ENCODE measurements around the gene PDPK1.
"Not testable (repeated sequence)": the region's sequence is repeated elsewhere in the genome, so short reads cannot be mapped to it uniquely, and the experiment has no call there.

PDPK1 gene

GRCh38 chr16:2523801-2524231 is 14.0 kb upstream of the PDPK1 start:
- no peak for DNase-seq (ENCODE audit: low spot score)

- DNase-seq (ENCODE audit: low spot score): no peak
These were observed 13.4 kb upstream of the PDPK1 start for GRCh38 chr16:2524339-2524938.

DNA sequence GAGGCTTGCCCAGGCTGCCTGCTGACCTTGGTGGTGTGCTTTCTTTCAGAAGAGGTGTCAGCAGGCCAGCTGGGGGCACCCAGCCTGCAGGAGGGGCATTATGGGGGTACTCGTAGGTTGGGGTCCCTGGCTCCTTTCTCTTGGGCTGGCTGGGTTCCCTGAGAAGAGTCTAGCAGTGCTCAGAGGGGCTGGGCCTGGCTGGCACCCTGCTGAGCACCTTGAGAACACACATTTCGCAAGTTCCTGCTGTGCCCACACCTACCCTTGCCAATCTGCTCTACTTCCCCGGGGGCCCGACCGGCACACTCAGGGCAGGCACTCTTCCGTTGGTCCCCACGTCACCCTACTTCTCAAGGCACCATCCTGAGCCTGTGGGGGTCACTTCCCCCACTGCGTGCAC is 11.7 kb upstream of the PDPK1 start:
- DNase-seq (ENCODE audit: low spot score): no peak

DNA sequence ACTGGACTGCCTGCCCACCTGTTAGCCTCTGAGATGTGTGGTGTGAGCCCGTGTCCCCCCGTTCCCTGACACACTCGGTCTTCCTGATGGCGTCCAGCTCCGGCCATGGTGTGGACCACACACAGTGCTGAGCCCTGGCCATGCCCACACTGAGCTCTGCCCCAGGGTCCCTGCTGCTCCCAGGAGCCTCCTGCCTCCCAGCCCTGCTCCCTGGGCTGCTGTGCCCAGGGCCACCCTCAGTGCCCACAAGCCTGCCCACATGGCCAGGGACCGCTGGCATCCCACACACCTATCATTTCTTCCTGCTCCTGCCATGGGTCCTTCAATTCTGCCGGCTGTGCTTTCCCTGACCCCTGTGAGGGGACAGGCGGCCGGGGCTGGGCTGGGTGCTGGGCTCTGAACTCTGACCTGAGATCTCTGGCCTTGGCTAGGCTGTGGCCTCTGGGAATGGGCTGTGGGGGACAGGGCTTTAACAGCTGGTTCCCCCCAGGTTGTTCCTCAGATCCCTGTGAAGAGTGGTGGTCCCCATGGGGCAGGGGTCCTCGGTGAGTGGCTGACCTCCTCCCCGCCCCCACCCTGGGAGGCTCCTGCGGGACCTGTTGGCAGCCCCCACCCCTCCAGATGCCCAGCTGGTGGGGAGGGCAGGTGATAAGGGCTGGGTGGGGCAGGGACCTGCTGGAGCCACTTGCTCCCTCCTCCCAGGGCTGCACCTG is 10.6 kb upstream of the PDPK1 start:
- no peak for DNase-seq (ENCODE audit: low spot score)

DNA sequence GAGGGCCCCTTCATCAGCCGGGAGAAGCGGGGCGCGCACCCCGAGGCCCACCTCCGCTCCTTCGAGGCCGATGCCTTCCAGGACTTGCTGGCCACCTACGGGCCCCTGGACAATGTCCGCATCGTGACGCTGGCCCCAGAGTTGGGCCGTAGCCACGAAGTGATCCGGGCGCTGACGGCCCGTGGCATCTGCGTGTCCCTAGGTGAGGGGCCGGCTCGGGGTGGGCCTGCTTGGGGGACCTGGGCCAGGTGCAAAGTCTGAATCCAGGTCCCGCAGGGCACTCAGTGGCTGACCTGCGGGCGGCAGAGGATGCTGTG is 10.1 kb upstream of the PDPK1 start:
- no peak for DNase-seq (ENCODE audit: low spot score)

DNA sequence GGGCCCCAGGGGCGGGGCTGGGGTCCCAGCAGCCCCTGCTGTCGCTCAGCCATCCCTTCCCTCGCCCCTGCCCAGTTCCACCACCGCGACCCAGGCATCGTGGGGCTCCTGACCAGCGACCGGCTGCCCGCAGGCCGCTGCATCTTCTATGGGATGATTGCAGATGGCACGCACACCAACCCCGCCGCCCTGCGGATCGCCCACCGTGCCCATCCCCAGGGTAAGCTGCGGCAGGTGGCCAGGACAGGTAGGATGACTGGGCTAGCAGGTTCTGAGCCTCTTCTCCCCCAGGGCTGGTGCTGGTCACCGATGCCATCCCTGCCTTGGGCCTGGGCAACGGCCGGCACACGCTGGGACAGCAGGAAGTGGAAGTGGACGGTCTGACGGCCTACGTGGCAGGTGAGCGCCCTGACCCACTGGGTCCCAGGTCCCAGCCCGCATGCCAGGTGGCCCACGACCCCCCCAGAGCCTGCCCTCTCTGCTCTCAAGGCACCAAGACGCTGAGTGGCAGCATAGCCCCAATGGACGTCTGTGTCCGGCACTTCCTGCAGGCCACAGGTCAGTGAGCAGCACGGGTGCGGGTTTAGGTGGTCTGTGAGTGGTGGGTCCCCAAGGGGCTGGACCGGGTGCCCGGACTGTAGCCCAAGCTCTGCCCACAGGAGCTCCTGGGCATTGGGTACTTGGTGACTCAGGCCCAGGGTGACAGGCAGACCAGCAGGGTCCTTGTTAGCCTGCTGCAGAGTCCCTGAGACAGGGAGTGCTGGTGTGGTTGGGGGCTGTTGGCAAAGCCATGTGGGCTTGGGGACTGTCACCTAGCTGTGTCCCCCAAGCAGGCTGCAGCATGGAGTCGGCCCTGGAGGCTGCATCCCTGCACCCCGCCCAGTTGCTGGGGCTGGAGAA is 9.4 kb upstream of the PDPK1 start:
- DNase-seq (ENCODE audit: low spot score): no peak

- DNase-seq (ENCODE audit: low spot score): no peak
These were observed 8.5 kb upstream of the PDPK1 start for GRCh38 chr16:2529061-2529931.

DNA sequence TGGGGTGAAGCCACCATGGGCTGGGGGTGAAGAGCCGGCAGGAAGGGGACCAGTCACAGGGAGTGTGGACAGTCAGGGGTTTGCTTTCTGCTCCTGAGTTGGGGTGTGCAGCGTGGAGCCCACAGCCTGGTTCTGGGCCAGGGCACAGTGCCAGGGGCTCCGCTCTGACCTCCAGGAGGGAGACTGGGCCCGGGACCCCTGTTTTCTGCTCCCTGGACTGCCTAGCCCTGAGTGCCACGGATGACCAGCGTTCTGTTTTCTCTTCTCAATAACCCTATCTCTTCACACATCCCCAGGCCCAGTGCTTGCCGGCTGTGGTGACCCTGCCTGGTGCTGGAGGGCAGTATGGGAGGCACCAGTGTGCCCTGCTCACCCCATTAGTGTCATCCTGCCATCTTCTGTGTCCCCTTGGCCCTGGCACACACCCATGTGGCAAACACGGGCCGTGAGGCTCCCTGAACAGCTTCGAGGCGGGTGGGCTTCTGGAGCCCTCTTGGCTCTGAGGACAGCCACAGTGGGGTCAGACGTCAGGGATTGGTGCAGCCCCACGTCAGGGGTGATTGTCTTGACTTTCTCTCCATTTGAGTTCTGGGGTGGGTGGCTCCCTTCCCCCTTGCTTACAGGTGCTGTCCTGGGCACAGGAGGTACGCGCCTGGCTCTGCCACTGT is 7.7 kb upstream of the PDPK1 start:
- DNase-seq (ENCODE audit: low spot score): no peak

GRCh38 chr16:2530629-2531318 is 7.0 kb upstream of the PDPK1 start:
- DNase-seq (ENCODE audit: low spot score): no peak

GRCh38 chr16:2531371-2531695 is 6.5 kb upstream of the PDPK1 start, which contains the start of gene CEMP1:
CEMP1 (minus strand) TSS chr16:2531408; CDS start chr16:2531073, 335 bp downstream.
- no peak for DNase-seq (ENCODE audit: low spot score)

DNA sequence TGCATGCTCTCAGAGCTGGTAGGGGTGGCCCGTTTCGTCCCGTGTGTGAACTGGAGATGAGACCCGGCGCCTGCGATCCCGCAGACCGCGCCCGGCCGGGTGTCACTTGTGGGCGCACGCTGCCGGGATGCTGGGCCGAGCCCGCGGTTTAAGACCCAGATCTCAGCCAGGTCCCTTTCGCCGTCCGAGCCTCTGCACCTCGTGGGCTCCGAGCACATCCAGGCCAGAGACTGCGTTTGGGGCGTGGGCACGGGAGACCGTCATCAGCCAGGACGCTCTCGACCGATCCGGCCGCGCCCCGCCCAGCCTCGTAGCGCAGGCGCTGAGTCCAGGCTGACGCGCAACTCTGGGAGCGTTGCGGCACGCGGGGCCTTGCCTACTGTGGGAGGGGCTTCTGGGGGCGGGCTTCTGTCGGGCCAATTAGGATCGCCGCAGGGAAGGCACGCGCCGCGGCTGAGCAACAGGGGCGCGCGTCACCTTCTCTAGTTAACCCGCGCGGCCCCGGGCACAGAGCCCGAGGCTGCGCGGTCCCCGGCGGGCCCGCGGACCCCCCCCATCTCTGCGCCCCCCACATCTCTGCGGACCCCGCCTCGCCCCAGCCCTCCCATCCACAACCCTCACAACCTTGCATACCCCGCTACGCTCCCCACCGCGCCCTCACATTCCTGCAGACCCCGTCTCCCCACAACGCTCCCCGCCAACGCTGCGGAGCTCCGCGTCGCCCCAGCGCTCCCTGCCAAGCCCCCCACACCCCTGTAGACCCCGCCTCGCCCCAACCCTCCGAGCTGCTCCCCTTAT is 5.9 kb upstream of the PDPK1 start:
- DNase-seq (ENCODE audit: low spot score): peak; percentile 95

DNA sequence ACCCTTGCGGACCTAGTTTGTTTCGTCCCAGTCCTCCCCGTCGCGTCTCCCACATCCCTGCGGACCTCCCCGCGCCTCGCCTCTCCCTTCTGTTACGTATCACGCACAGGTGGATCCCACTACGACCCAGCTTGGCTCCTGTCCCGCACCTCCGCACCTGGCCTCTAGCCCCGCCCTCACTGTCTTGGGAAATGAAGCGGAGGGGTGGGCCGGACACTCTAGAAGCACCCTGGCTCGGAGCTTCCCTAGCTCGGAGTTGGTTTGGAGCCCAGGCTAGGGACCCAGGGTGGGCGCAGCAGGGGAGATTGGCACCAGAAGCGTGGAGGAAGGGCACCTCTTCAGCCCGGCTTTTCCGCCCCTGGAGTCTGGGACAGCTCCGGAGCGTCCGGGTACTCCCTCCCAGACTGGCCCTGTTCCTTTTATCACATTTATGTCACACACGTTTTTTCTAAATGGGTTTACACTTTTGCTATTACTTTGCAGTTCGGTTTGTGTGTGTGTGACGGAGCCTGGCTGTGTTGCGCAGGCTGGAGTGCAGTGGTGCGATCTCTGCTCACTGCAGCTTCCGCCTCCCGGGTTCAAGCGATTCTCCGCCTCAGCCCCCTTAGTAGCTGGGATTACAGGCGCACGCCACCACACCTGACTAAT is 5.2 kb upstream of the PDPK1 start:
- DNase-seq (ENCODE audit: low spot score): no peak

DNA sequence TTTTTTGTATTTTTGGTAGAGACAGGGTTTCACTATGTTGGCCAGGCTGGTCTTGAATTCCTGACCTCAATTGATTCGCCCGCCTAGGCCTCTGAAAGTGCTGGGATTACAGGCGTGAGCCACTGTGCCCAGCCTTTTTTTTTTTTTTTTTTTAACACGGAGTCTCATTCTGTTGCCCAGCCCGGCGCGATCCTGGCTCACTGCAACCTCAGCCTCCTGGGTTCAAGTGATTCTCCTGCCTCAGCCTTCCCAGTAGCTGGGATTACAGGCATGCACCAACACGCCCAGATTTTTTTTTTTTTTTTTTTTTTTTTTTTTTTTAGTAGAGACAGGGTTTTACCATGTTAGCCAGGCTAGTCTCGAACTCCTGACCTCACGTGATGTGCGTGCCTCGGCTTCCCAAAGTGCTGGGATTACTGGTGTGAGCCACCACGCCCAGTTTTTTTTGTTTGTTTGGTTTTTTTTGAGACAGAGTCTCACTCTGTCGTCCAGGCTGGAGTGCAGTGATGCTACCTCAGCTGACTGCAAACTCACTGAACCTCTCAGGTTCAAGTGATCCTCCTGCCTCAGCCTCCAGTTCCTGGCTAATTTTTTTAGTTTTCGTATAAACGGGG is 4.6 kb upstream of the PDPK1 start:
- DNase-seq (ENCODE audit: low spot score): not testable (repeated sequence)

DNA sequence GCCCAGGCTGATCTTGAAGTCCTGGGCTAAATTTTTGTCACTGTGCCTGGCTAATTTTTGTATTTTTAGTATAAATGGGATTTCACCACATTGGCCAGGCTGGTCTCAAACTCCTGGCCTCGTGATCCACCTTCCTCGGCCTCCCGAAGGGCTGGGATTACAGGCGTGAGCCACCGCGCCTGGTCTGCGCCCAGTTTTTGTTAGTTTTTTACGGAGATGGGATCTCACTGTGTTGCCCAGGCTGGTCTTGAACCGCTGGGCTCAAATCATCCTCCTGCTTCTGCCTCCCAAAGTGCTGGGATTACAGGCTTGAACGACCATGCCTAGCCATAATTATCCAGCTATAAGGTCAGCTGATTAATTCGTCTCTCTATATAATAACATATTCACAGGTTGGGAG is 3.9 kb upstream of the PDPK1 start:
- DNase-seq (ENCODE audit: low spot score): no peak

DNA sequence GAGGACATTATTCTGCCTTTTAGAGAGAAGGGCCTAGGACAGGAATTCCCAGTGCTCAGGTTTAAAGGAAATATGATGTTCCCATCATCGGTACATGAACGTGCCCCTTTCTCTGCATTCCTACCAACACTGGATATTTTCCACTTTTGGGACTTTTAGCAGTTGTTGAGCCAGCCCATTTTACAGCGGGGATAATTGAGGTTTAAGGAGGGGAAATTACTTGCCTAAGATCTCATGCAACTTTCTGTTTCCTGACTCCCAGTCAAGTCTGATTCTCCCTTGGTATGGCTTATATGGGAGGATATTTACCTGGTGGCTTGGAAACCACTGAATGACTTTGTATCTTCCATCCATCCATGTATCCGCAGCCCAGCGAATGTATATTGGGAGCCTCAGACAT is 3.5 kb upstream of the PDPK1 start:
- not testable (repeated sequence) for DNase-seq (ENCODE audit: low spot score)

GRCh38 chr16:2535625-2536013 is 2.2 kb upstream of the PDPK1 start:
- no peak for DNase-seq (ENCODE audit: low spot score)

GRCh38 chr16:2539192-2539844 is 1.5 kb downstream of the PDPK1 start:
- not testable (repeated sequence) for DNase-seq (ENCODE audit: low spot score)

- DNase-seq (ENCODE audit: low spot score): not testable (repeated sequence)
These were observed 2.1 kb downstream of the PDPK1 start for GRCh38 chr16:2539845-2540458.
